ENCODE data around the gene FLNB.

The FLNB gene

DNA sequence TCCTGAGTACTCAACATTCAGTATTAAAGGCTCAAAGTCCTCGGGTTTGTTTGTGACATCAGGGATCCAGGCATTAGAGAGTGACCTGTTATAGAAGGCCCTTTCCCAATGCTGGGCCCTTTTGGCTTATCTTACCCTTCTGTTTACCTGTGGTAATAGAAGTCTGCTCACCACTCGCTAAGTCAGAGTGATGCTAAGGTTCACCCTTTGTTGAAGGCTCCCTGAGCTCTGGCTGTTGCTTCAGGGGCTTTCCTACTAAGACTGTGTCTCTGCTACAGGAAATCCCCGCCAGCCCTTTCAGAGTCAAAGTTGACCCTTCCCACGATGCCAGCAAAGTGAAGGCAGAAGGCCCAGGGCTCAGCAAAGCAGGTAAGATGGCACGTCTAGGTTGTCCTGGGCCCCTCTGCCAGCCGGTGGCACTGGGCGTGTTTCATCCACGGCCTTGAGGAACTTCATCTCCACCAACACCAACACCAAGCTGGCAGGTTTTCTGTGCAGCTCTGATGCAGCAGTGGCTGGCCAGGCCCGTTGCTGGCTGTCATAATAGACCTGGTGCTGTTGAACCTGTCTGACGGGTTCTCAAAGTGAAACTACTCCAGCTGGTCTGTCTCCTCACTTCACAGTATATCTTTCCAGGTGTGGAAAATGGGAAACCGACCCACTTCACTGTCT, 103.4 kb downstream of the FLNB start:
- no peaks in the 10 kb centered on the region for H3K79me2 ChIP-seq (ENCODE audit: insufficient read depth, low read length)
- peaks cover 16% of the 10 kb centered on the region for H3K4me1 ChIP-seq (ENCODE audit: insufficient read depth, low read length, poor library complexity, severe bottlenecking)
- no peak overlapping the region for H2AFZ ChIP-seq (ENCODE audit: low read length)
- no peaks in the 10 kb centered on the region for H3F3A ChIP-seq (ENCODE audit: low read depth)
- no peaks in the 10 kb centered on the region for H3K9me2 ChIP-seq (replicated peaks; ENCODE audit: low read depth, low read length)
- no peak overlapping the region for H3K9ac ChIP-seq (ENCODE audit: low read depth, low read length, poor library complexity, severe bottlenecking)
- TF ChIP-seq CTCF (conservative IDR thresholded peaks at IDR 0.05; ENCODE audit: low read length) (no peak), EZH2phosphoT487 (IDR thresholded peaks at IDR 0.05; ENCODE audit: borderline replicate concordance) (no peak)
- H3K4me3 ChIP-seq (ENCODE audit: low read length, poor library complexity, severe bottlenecking), result no peak overlapping the region
- no peaks in the 10 kb centered on the region for H4K20me1 ChIP-seq (ENCODE audit: insufficient read depth, low read length, poor library complexity, severe bottlenecking)
- no peaks in the 10 kb centered on the region for H3K9me3 ChIP-seq (ENCODE audit: insufficient read depth, low read depth, low read length)
- H3K4me2 ChIP-seq (ENCODE audit: low read depth, low read length, poor library complexity, severe bottlenecking), result no peak overlapping the region
- H3K36me3 ChIP-seq (ENCODE audit: insufficient read depth, low read length), result peaks cover 42% of the 10 kb centered on the region; the same call in 1 of the 2 replicates
- H3K27me3 ChIP-seq (ENCODE audit: insufficient read depth, low read length, poor library complexity, severe bottlenecking), result no peaks in the 10 kb centered on the region

DNA sequence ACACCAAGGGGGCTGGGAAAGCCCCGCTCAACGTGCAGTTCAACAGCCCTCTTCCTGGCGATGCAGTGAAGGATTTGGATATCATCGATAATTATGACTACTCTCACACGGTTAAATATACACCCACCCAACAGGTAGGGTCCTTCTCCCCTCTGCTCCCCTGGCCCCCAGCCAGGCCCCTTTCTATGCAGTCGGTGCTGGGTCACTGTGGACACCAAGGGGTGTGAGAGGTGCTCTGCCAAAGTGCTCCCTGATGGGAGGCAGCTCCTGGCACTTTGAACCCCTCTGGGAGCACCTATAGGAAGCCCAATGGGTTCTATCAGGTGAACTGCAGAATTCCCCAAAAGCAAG, 103.9 kb downstream of the FLNB start:
- no peaks in the 10 kb centered on the region for H3K9me2 ChIP-seq (replicated peaks; ENCODE audit: low read depth, low read length)
- H3K4me2 ChIP-seq (ENCODE audit: low read depth, low read length, poor library complexity, severe bottlenecking), result no peak overlapping the region
- no peak overlapping the region for H2AFZ ChIP-seq (ENCODE audit: low read length)
- TF ChIP-seq EZH2phosphoT487 (IDR thresholded peaks at IDR 0.05; ENCODE audit: borderline replicate concordance) (no peak), CTCF (conservative IDR thresholded peaks at IDR 0.05; ENCODE audit: low read length) (no peak)
- H3K4me3 ChIP-seq (ENCODE audit: low read length, poor library complexity, severe bottlenecking), result no peak overlapping the region
- no peaks in the 10 kb centered on the region for H4K20me1 ChIP-seq (ENCODE audit: insufficient read depth, low read length, poor library complexity, severe bottlenecking)
- H3K4me1 ChIP-seq (ENCODE audit: insufficient read depth, low read length, poor library complexity, severe bottlenecking), result peaks cover 17% of the 10 kb centered on the region
- H3K9ac ChIP-seq (ENCODE audit: low read depth, low read length, poor library complexity, severe bottlenecking), result no peak overlapping the region
- no peaks in the 10 kb centered on the region for H3F3A ChIP-seq (ENCODE audit: low read depth)
- no peaks in the 10 kb centered on the region for H3K27me3 ChIP-seq (ENCODE audit: insufficient read depth, low read length, poor library complexity, severe bottlenecking)
- H3K9me3 ChIP-seq (ENCODE audit: insufficient read depth, low read depth, low read length), result no peaks in the 10 kb centered on the region
- peaks cover 39% of the 10 kb centered on the region; the same call in 1 of the 2 replicates for H3K36me3 ChIP-seq (ENCODE audit: insufficient read depth, low read length)
- H3K79me2 ChIP-seq (ENCODE audit: insufficient read depth, low read length), result no peaks in the 10 kb centered on the region

DNA sequence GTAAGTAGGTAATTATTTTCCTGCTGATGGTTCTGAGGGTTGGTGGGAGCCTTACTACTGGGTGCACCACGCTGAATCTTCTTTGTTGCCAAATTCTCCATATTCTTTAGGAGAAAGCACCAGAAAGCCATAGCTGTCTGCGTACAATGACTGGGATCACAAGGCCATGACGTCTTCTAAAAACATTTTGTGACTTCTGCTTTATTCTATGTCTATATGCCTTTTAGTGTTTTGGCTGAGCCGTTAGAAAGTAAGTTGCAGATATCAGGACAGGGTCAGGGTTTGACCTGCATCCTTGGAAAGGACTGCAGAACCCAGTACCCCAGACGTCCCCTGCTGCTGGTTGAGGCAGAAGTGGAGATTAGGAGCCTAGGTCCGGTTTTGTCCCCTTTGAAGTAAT, 107.0 kb downstream of the FLNB start:
- Histone ChIP-seq H3F3A (ENCODE audit: low read depth) (no peaks in the 10 kb centered on the region), H3K9me3 (ENCODE audit: insufficient read depth, low read depth, low read length) (no peaks in the 10 kb centered on the region), H3K79me2 (ENCODE audit: insufficient read depth, low read length) (no peaks in the 10 kb centered on the region), H3K9me2 (replicated peaks; ENCODE audit: low read depth, low read length) (no peaks in the 10 kb centered on the region), H3K4me3 (ENCODE audit: low read length, poor library complexity, severe bottlenecking) (no peak overlapping the region), H2AFZ (ENCODE audit: low read length) (no peak overlapping the region), H4K20me1 (ENCODE audit: insufficient read depth, low read length, poor library complexity, severe bottlenecking) (no peaks in the 10 kb centered on the region), H3K4me2 (ENCODE audit: low read depth, low read length, poor library complexity, severe bottlenecking) (no peak overlapping the region), H3K4me1 (ENCODE audit: insufficient read depth, low read length, poor library complexity, severe bottlenecking) (peaks cover 17% of the 10 kb centered on the region), H3K36me3 (ENCODE audit: insufficient read depth, low read length) (peaks cover 32% of the 10 kb centered on the region; the same call in 1 of the 2 replicates), H3K27me3 (ENCODE audit: insufficient read depth, low read length, poor library complexity, severe bottlenecking) (no peaks in the 10 kb centered on the region), H3K9ac (ENCODE audit: low read depth, low read length, poor library complexity, severe bottlenecking) (no peak overlapping the region)
- no peak for TF ChIP-seq EZH2phosphoT487 (IDR thresholded peaks at IDR 0.05; ENCODE audit: borderline replicate concordance)
- no peak for TF ChIP-seq CTCF (conservative IDR thresholded peaks at IDR 0.05; ENCODE audit: low read length)

Measured in Loucy (cell line).